Activated T-cell treated with anti-CD3 and anti-CD28 coated beads for 4 hours (primary cell): ENCODE results near the gene CLGN.
"Not testable (repeated sequence)": the region's sequence is repeated elsewhere in the genome, so short reads cannot be mapped to it uniquely, and the experiment has no call there.

Source experiments
- DNase-seq: peaks from one replicate; pipeline ENCODE4 v3.0.0-alpha.2; 2020

The CLGN gene

GRCh38 chr4:140427106-140427918 is at the start of gene CLGN:
Gene CLGN, minus strand, starts transcription at chr4:140427648. Its CDS starts 14,570 bp downstream, at chr4:140413078.
- peak; percentile 9 for DNase-seq

- DNase-seq: no peak
These were observed 44.7 kb upstream of the CLGN start for GRCh38 chr4:140472156-140472555.

GRCh38 chr4:140469791-140470733 is 42.6 kb upstream of the CLGN start:
- DNase-seq: no peak

- no peak for DNase-seq
These were observed 38.7 kb upstream of the CLGN start for GRCh38 chr4:140466146-140466545.

GRCh38 chr4:140463614-140464013 is 36.2 kb upstream of the CLGN start:
- DNase-seq: no peak

GRCh38 chr4:140463182-140463581 is 35.7 kb upstream of the CLGN start:
- DNase-seq: no peak

GRCh38 chr4:140450352-140450751 is 22.9 kb upstream of the CLGN start:
- DNase-seq: no peak

- no peak for DNase-seq
These were observed 21.4 kb upstream of the CLGN start for GRCh38 chr4:140448830-140449229.

- DNase-seq: no peak
These were observed 20.7 kb upstream of the CLGN start for GRCh38 chr4:140448162-140448561.

- not testable (repeated sequence) for DNase-seq
These were observed 16.9 kb upstream of the CLGN start for GRCh38 chr4:140444347-140444746.

GRCh38 chr4:140439644-140440142 is 12.2 kb upstream of the CLGN start:
- no peak for DNase-seq

- DNase-seq: no peak
These were observed 547 bp upstream of the CLGN start for GRCh38 chr4:140427919-140428471.

GRCh38 chr4:140426610-140427105 is 790 bp downstream of the CLGN start:
- DNase-seq: no peak

GRCh38 chr4:140423106-140423505 is 4.3 kb downstream of the CLGN start:
- no peak for DNase-seq

- not testable (repeated sequence) for DNase-seq
These were observed 14.1 kb downstream of the CLGN start for GRCh38 chr4:140413130-140413969.

GRCh38 chr4:140408974-140409373 is 18.5 kb downstream of the CLGN start:
- no peak for DNase-seq

GRCh38 chr4:140406292-140406691 is 21.2 kb downstream of the CLGN start:
- no peak for DNase-seq

GRCh38 chr4:140400111-140400510 is 27.3 kb downstream of the CLGN start:
- no peak for DNase-seq

GRCh38 chr4:140395668-140396067 is 31.8 kb downstream of the CLGN start:
- no peak for DNase-seq

GRCh38 chr4:140388015-140388414 is 39.4 kb downstream of the CLGN start:
- DNase-seq: no peak

GRCh38 chr4:140382732-140383131 is 44.7 kb downstream of the CLGN start:
- DNase-seq: no peak

- DNase-seq: no peak
These were observed 53.3 kb downstream of the CLGN start for GRCh38 chr4:140374130-140374477.
